Erythroblast (primary cell): ENCODE data around the gene DIP2A.

Experiments used
- GATA1 ChIP-seq: IDR thresholded peaks from 2 replicates; pipeline ENCODE4 v1.6.1; 2011; ENCODE audit warnings: low read depth, mild to moderate bottlenecking, control low read depth, low read length, moderate library complexity
- POLR2A ChIP-seq: IDR thresholded peaks from 2 replicates; pipeline ENCODE4 v1.6.1; 2011; ENCODE audit warnings: mild to moderate bottlenecking, low read length

- no peak for TF ChIP-seq POLR2A
- TF ChIP-seq GATA1, result no peak
Measured at GRCh38 chr21:46516068-46516467, 57.4 kb downstream of the DIP2A start.
